Endometrium (tissue), 2 donors: Measurements from ENCODE around the gene SENP5.

ENCODE experiments used
- FAIRE-seq: peaks from 2 replicates; lab custom pipeline; 2012; peaks lifted over from hg19 to GRCh38; lab: Jason Lieb, UNC
- donor health status: control.
- donor health status: control.

SENP5 gene

GRCh38 chr3:196968233-196969133 is 100.8 kb downstream of the SENP5 start, which contains the start of gene PIGZ:
Gene PIGZ (minus strand): TSS chr3:196968833. CDS start chr3:196952031, 16,802 bp downstream.
- no peak for FAIRE-seq

- no peak for FAIRE-seq
Measured at GRCh38 chr3:196969134-196969659, 101.5 kb downstream of the SENP5 start.

- no peak for FAIRE-seq
Measured at GRCh38 chr3:196969660-196970546, 102.2 kb downstream of the SENP5 start.

- FAIRE-seq = no peak
Measured at GRCh38 chr3:196970547-196971093, 102.9 kb downstream of the SENP5 start.

GRCh38 chr3:196971094-196971698 is 103.5 kb downstream of the SENP5 start:
- FAIRE-seq = no peak

GRCh38 chr3:196974661-196975060 is 106.9 kb downstream of the SENP5 start:
- FAIRE-seq = no peak

- no peak for FAIRE-seq
Measured at GRCh38 chr3:196975349-196975748, 107.6 kb downstream of the SENP5 start.

- no peak for FAIRE-seq
Measured at GRCh38 chr3:196976941-196977340, 109.2 kb downstream of the SENP5 start.

- no peak for FAIRE-seq
Measured at GRCh38 chr3:196979545-196979944, 111.8 kb downstream of the SENP5 start.

GRCh38 chr3:196981657-196982056 is 113.9 kb downstream of the SENP5 start:
- FAIRE-seq = no peak

GRCh38 chr3:196983186-196983585 is 115.5 kb downstream of the SENP5 start:
- no peak for FAIRE-seq
